ENCODE results near the gene SMCO2. TPM values are rescaled to one million over a fixed set of nuclear protein-coding genes. Genes with fewer than 3 reads are reported as not detected.

Gene SMCO2
- total and polyA plus RNA-seq, 2 of the 4 experiments (the other 2 are of a cell fraction), result 0.19 TPM; not detected in 1

GRCh38 chr12:27453421-27453820, 6.9 kb downstream of the SMCO2 start:
- Histone ChIP-seq H3K9ac (ENCODE audit: low read depth, low read length) (no peak overlapping the region), H2AK9ac (replicated peaks; ENCODE audit: low read depth, low read length, poor library complexity) (no peak overlapping the region), H2AFZ (replicated peaks; ENCODE audit: low read length, poor library complexity) (no peak overlapping the region), H3K36me3 (ENCODE audit: control insufficient read depth, insufficient read depth, low read length) (no peaks in the 10 kb centered on the region), H3K56ac (ENCODE audit: extremely low read depth, insufficient read depth, low read length) (no peak overlapping the region), H3K27ac (ENCODE audit: insufficient read depth, low read length) (no peak overlapping the region), H4K91ac (ENCODE audit: insufficient read depth, low read depth, low read length) (no peak overlapping the region), H3K27me3 (ENCODE audit: control insufficient read depth, insufficient read depth, low read length) (no peaks in the 10 kb centered on the region; the same call in 1 of the 2 replicates), H3K14ac (replicated peaks; ENCODE audit: low read depth, low read length) (no peak overlapping the region), H2BK120ac (ENCODE audit: low read depth, low read length) (no peak overlapping the region), H2BK20ac (ENCODE audit: low read depth, low read length) (no peak overlapping the region), H3K18ac (ENCODE audit: low read depth, low read length) (no peak overlapping the region), H3K4me3 (ENCODE audit: insufficient read depth, low read depth, low read length) (no peak overlapping the region), H3K4ac (ENCODE audit: low read depth, low read length) (no peak overlapping the region), H3K4me2 (ENCODE audit: low read depth, low read length) (no peak overlapping the region), H2BK15ac (ENCODE audit: low read depth, low read length) (no peak overlapping the region), H3K9me3 (ENCODE audit: control insufficient read depth, insufficient read depth, low read length) (no peaks in the 10 kb centered on the region), H2AK5ac (ENCODE audit: low read depth, low read length) (no peak overlapping the region), H3K9me1 (ENCODE audit: insufficient read depth, low read length) (no peaks in the 10 kb centered on the region), H4K8ac (ENCODE audit: low read depth in 2 of 2, low read length in 2 of 2) (no peak overlapping the region), H3K79me1 (ENCODE audit: low read depth in 1 of 2, low read length in 2 of 2) (no peaks in the 10 kb centered on the region), H3K4me1 (ENCODE audit: control insufficient read depth, insufficient read depth, low read length) (no peaks in the 10 kb centered on the region), H2BK5ac (ENCODE audit: low read depth, low read length, poor library complexity, severe bottlenecking) (no peak overlapping the region), H3K23ac (ENCODE audit: low read depth, low read length) (no peak overlapping the region), H4K20me1 (ENCODE audit: insufficient read depth, low read length) (no peaks in the 10 kb centered on the region), H4K5ac (ENCODE audit: low read depth, low read length) (no peak overlapping the region)
- dilution Hi-C loops (cut with HindIII; ENCODE audit: low sequenced_read_pairs, unreplicated experiment) (no loop called here), intact Hi-C loops (cut with micrococcal nuclease) (no loop called here), in situ Hi-C loops (cut with MboI; ENCODE audit: low sequenced_read_pairs) (no loop called here)
- ATAC-seq (ENCODE audit: low read depth) (no peak), DNase-seq (no peak)
- POLR2A ChIA-PET (ENCODE audit: unreplicated experiment), result no interaction called here
- BruUV-seq (replicated peaks), result no TSS peak
- no peak for TF ChIP-seq NFE2L2 (IDR thresholded peaks at IDR 0.05; ENCODE audit: low read depth, low read length)
- TF ChIP-seq MAFK (IDR thresholded peaks at IDR 0.05; ENCODE audit: low read depth, low read length), result no peak
- no peak for TF ChIP-seq MAZ (IDR thresholded peaks at IDR 0.05; ENCODE audit: borderline replicate concordance, low read depth, low read length)
- TF ChIP-seq RFX5 (IDR thresholded peaks at IDR 0.05; ENCODE audit: low read depth, low read length), result no peak
- TF ChIP-seq RCOR1 (IDR thresholded peaks at IDR 0.05; ENCODE audit: insufficient replicate concordance, low read length), result no peak
- TF ChIP-seq RAD21 (IDR thresholded peaks at IDR 0.05; ENCODE audit: low read length), result no peak
- no peak for TF ChIP-seq CTCF (conservative IDR thresholded peaks at IDR 0.05; ENCODE audit: low read depth, low read length)
- no peak for TF ChIP-seq POLR2A (IDR thresholded peaks at IDR 0.05; ENCODE audit: low read depth, low read length)
- WGBS, 2 experiments (ENCODE audit: extremely low coverage in 2 of 2, insufficient read length in 1 of 2), result no CpG with 5 or more reads among the region's 2 CpGs
- CTCF ChIA-PET, result no interaction called here
